NCI-H1417 (cell line): ENCODE data around the gene CHN1.
A peak's percentile ranks its signal among the peaks of the same experiment; 100 is the strongest.

ENCODE experiments used
- DNase-seq, 3 experiments: peaks; one replicate each; lab custom pipeline; 2025; lab: John Stamatoyannopoulos, UW

The CHN1 gene

GRCh38 chr2:175010848-175011254 is 5.7 kb upstream of the CHN1 start:
- peak; percentile 72 to 95 (median 91) for DNase-seq

- DNase-seq = peak in 1 of 3 experiments; percentile 16
Observed at GRCh38 chr2:175009917-175010621, 4.9 kb upstream of the CHN1 start.

GRCh38 chr2:175008801-175009495 is 3.8 kb upstream of the CHN1 start:
- DNase-seq = peak in 1 of 3 experiments; percentile 55

- DNase-seq = peak in 1 of 3 experiments; percentile 25
Observed at GRCh38 chr2:175008009-175008408, 2.8 kb upstream of the CHN1 start.

GRCh38 chr2:175007510-175007909 is 2.3 kb upstream of the CHN1 start:
- DNase-seq = peak in 1 of 3 experiments; percentile 10

- DNase-seq = peak in 1 of 3 experiments; percentile 47
Observed at GRCh38 chr2:175006281-175006680, 1.1 kb upstream of the CHN1 start.

- no peak for DNase-seq
Observed at GRCh38 chr2:175005733-175006264, 618 bp upstream of the CHN1 start.

- DNase-seq = no peak
Observed at GRCh38 chr2:175004730-175004979, 526 bp downstream of the CHN1 start.

- DNase-seq = peak; percentile 12 to 75 (median 72)
Observed at GRCh38 chr2:175003875-175004729, 1.1 kb downstream of the CHN1 start.

GRCh38 chr2:175002547-175003274 is 2.5 kb downstream of the CHN1 start:
- DNase-seq = peak in 1 of 3 experiments; percentile 28

GRCh38 chr2:175001566-175001965 is 3.6 kb downstream of the CHN1 start:
- DNase-seq = no peak

GRCh38 chr2:174997110-174997509 is 8.1 kb downstream of the CHN1 start:
- DNase-seq = no peak

GRCh38 chr2:174996622-174997021 is 8.6 kb downstream of the CHN1 start:
- no peak for DNase-seq

GRCh38 chr2:174994381-174994780 is 10.8 kb downstream of the CHN1 start:
- no peak for DNase-seq

- no peak for DNase-seq
Observed at GRCh38 chr2:174992886-174993285, 12.3 kb downstream of the CHN1 start.

GRCh38 chr2:174985614-174986013 is 19.6 kb downstream of the CHN1 start:
- DNase-seq = peak in 1 of 3 experiments; percentile 66

GRCh38 chr2:174984561-174984960 is 20.6 kb downstream of the CHN1 start:
- DNase-seq = peak in 1 of 3 experiments; percentile 19

GRCh38 chr2:174981331-174981730 is 23.9 kb downstream of the CHN1 start:
- DNase-seq = no peak

GRCh38 chr2:174979996-174980395 is 25.2 kb downstream of the CHN1 start:
- DNase-seq = no peak

- DNase-seq = no peak
Observed at GRCh38 chr2:174977364-174977763, 27.8 kb downstream of the CHN1 start.

- no peak for DNase-seq
Observed at GRCh38 chr2:174974131-174974530, 31.1 kb downstream of the CHN1 start.

GRCh38 chr2:174972924-174973323 is 32.3 kb downstream of the CHN1 start:
- no peak for DNase-seq
